HG03432 (cell line): ENCODE measurements around the gene ABCG4.
"Not testable (repeated sequence)": the region's sequence is repeated elsewhere in the genome, so short reads cannot be mapped to it uniquely, and the experiment has no call there.

ENCODE experiments used
- ATAC-seq: cut with Tn5 transposase; IDR thresholded peaks from one replicate; pipeline ENCODE4 v1.9.1; 2021; ENCODE audit warnings: mild to moderate bottlenecking, moderate library complexity; ENCODE audit not compliant: unreplicated experiment

ABCG4 gene

DNA sequence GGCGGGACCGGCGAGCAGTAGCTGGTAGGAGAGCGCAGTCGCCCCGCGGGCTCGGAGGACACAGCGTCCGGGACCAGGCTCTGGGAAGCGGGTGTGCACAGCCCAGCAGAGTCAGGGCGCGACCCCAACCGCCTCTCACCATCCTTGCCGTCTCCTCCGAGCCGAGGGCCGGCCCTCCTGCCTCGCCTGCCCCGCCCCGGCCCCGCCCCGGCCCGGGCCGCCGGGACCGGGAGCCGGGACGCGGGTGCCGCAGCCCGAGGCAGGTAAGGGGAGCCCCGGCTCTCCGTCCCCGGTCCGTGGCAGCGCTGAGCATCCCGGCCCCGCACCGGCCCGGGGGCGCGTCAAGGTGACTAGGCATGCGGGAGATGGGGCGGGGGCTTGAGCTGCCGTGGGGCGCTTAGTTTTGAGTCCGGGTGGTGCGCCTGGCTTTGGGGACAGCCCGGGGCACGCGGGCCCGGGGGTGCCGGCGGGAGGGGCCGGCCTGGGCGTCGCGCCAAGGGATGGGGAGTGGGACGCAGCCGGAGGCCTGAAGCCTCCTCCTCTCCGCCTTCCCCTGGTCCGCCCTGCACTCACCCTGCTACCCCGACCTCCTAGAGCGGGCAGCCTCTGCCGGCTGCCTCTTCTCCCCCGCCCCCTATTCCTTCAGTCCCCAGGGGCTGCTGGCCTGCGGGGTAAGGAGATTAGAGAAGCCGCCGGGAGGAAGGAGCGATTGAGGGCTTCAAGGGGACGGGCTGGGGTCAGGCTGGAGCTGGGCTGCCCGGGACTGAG is at the start of gene ABCG4:
TSS of gene ABCG4 (plus strand) at position 35 of the 768 bp plus-strand sequence. CDS start 914 bp downstream, outside the sequence.
- ATAC-seq: no peak

DNA sequence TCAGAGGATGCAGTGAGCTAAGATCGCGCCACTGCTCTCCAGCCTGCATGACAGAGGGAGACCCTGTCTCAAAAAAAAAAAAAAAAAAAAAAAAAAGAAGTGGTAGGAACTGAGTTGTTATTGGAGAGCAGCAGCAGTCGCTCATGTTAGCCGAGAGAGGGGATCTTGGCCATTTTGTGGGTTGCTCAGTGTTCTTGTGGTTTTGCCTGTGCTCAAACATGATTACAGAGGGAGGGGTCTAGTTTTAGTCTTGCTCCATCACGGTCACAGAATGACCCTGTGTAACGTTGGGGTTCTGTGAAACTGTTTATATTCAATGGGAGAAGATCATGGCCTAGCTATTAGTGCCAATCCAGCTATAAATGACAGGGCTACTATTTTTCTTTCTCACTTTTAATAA is 49.1 kb upstream of the ABCG4 start:
- ATAC-seq: no peak

DNA sequence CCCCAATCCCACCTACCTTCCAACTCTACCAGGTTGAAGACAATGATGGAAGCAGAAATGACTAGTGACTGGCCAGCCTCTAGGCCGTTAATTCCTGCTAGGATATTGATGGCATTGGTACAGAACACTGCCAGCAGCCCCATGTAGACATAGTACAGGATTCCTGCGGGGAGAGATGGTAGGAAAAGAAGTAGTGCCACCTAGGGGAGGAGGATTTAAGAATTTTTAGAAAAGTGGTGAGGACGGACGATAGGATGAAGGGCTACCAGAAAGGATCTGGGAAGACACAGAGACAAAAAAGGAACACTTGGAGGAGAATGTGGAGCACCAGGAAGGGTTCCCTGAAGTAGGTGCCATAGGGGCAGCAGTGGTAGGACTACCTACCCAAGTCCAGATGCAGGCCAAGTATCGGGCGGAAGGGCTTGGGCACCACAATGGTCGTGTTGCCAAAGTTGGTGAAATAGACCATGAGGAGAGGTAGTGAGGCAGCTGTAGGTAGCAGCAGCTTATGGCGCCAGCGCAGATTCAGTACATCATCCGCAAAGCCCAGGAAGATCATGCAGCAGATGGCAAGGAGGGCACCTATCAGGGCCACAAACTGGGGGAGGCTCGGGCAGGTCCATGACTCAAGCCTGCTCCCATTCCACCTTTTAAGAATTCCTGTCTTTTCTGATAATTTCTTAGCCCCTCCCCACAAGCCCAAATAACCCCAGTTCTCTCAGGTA is 48.4 kb upstream of the ABCG4 start:
- no peak for ATAC-seq

DNA sequence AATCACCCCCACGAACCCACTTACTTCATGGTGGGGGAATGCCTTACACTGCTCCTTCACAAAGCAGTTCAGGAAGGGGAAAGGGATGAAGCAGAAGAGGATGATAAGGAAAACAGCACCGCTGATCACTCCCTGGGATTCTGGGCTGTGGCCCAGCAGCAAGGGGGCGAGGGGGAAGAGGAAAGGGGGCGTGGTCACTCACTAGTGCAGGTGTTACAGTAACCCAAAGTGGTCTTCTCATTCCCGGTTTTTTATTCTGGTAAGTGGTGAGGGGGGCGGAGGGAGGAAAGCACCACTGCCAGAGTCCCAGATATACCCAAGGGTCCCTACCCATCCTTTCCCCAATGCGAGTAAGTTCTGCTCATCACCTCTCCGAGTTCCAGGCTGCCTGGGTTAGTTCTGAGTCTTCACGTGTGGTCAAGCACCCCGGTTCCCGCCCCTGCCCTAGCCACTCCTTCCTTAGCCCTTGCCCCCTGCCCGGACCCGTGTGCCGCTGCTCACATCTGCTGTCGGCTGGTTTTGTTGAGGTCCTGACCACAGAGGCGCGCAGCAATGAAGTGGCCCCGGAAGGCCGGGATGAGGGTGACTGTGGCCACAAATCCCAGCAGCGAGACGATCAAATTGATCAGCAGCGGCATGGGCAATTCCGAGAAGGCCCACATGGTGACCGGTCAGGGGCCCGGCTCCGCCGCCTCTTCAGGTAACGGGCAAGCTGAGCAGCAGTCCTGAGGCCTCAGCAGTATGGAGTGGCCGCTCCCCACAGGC is 47.7 kb upstream of the ABCG4 start:
- ATAC-seq: peak; percentile 24

DNA sequence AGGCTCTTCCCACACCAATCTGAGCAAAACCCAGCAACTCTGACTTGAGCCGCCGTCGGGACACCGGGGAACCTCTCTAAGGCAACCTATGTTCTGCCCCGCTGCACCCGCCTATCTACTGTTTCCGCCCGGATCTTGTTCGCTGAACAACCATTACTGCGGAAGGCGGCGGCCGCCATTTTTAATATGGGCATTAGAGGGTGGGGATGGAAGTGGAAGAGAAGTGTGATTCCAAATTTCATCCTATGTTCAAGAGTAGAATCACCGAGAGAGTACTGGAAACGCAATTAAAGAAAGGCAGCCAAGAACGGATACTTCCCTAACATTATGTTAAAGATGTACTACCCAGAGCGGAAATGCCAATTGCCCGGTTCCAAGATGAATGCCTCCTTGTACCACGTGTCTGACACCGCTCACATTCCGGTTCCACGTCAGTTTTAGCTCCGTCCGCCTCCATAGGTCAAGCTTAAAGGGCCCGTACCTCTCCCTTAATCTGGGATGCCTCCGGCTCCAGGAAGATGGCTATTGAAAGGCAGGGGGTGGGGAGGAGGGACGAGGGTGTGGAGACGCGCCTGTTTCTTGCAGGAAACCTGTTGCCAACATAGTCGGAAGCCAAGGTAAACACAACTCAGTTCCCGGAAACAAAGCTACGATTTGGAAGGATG is 47.0 kb upstream of the ABCG4 start, which contains the start of gene DPAGT1:
TSS of gene DPAGT1 (minus strand) at position 95 of the 665 bp plus-strand sequence. CDS start 198 bp downstream, outside the sequence.
- peak; percentile 80 for ATAC-seq

DNA sequence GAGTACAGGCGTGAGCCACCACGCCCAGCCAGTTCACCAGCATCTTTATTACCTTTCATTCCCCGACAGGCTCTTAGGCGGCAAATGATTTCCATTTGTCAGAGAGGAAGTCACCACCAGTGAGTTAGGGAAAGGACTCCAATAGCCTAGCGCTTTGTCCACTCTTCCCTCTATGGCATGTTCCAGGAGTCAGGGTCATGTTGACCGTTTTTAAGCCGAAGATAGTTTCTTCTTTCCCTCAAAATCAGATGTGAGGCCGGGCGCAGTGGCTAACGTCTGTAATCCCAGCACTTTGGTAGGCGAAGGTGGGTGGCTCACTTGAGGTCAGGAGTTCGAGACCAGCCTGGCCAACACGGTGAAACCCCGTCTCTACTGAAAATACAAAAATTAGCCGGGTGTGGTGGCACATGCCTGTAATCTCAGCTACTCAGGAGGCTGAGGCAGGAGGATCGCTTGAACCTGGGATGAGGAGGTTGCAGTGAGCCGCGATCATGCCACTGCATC is 45.6 kb upstream of the ABCG4 start:
- not testable (repeated sequence) for ATAC-seq

DNA sequence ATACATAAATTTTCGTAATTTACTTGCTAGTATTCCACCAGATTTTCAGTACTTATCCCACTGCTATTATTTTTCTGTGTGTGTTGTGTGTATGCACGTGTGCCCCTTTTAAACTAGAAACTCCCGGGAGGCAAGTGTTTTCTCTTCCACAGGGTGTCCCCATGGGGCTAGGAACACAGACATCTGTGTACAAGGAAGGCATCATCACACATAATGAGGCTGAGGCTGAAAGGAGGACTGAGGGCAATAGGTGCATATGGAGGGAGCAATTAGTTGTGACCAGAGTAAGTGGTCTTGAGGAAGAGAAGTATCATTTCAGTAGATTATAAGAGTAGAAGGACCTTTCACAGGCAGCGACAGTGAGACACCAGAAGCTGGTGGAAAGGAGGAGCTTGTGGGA is 45.1 kb upstream of the ABCG4 start:
- no peak for ATAC-seq

DNA sequence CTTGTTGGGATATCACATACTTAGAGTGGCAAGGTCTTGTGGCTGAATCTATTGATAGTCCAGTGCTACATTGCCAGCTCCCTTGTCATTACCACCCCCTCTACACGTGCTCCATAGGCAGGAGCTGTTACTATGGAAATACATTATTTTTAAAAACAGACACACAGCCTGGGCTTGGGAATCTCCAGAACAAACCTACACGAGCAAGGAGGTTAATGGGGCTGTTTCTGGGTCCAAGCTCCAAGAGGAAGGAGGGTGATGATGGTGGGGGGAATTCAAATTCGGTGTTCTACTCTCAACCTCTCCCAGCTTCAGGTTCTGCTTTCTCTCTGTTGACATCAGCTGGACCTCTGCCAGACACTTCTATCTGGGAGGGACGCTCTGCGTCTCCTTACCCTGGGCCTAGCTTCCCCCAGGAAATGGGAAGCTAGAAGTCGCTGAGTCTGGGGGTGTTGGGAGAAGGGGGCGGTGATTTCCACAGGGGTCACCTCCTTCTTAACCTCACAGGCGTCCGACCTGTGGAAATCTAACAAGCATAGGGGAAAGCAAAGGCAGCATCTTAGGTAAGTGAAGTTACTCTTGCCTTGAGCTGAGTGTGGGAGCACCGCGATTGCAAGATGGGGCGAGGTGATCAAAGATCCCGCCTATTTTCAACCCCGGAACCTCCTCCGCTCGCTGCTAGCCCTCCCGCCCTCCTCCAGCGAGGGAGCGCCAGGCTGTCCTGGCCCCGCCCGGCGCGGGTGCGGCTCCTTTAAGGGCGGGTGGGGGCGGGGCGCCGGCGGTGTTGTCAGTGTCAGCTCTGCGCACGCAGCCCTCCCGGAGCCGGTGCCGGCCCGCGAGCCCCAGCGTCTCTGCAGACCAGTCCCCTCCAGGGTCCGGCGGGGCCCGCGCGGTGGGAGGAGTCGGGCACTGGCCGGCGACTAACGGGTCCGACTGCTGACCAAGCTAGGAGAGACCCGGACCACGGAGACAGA is 42.0 kb upstream of the ABCG4 start, which contains the start of gene C2CD2L:
TSS of gene C2CD2L (plus strand) at position 781 of the 974 bp plus-strand sequence. CDS start 398 bp downstream, outside the sequence.
- peak; percentile 84 for ATAC-seq

DNA sequence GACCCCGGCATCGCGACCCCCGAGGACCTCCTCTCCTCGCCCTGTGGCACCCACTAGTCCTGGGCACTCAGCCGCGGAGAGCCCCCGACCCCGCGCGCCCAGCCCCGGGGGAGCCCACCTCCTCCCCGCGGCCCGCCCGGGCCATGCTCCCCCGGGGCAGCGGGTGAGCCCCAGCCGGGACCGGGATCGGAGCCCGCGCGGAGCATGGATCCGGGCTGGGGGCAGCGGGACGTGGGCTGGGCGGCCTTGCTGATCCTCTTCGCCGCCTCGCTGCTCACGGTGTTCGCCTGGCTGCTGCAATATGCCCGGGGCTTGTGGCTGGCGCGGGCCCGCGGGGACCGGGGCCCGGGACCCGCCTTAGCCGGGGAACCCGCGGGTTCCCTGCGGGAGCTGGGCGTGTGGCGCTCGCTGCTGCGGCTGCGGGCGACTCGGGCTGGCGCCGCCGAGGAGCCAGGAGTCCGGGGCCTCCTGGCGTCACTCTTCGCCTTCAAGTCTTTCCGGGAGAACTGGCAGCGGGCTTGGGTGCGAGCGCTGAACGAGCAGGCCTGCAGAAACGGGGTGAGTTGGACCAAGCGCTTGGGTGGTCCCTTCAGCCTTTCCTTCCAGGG is 41.2 kb upstream of the ABCG4 start:
- ATAC-seq: peak; percentile 33

DNA sequence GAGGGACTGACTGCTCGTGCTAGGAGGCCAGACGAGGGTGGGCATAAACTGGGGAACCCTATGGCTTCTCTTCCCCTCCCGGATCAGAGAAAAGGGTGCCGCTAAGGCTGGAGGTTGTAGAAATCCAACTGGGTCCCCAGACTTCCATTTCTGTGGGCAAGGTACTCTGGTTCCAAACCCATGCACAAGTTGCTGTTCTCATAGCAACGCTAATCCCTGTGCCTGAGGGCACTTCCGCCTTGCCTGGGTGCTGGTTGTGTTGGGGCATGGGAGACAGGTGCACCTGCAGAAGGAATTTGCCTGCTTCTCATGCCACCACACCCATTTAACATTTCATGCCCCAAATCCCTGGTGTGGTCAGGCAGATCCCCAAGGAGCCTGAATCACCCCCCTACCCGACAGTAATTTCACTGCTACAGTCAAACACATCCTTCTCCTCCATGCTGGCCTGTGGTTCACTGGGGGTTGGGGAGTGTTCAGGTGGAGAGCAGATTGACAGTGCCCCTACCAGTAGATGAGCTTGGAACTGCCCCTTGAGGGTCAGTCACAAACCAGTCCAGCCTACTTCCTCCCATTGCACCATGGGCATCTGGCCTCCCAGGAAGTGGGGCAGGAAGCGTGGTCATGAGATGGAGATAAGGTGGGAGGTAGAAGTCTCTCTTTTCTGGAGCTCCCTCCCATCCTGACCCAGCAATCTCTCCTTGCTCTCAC is 40.6 kb upstream of the ABCG4 start:
- ATAC-seq: no peak

DNA sequence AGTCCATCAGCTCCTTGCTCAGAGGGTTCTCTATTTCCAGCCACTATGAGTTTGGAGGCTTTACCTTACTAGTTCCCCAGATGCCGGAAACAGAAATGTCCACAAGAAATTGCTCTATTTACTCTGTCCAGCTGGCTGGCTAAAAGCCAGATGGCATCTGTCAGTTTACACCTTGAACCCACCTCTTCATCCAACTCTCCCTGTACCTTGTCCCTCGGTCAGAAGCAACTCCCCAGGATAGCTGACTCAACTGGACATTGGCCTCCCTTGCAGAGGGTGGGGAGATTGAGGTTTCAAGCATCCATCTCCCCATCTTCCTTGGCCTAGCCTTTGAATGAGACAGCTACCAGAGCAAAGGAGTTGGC is 40.0 kb upstream of the ABCG4 start:
- no peak for ATAC-seq

DNA sequence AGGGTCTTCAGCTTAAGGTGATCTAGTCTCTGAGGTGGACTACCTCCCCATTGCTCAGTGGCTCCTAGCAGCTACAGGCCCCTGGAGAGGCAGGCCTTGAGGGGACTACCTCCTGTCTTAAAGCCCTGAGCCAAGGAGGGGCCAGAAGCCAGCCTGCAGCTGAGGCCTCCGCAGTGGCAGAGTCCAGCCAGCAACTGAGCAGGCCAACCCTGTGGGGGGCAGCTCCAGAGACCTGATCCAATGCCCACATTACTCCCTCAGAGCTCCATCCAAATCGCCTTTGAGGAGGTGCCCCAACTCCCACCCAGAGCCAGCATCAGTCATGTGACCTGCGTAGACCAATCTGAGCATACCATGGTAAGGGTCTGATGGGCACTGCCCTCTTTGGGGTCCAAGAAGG is 39.0 kb upstream of the ABCG4 start:
- ATAC-seq: no peak

DNA sequence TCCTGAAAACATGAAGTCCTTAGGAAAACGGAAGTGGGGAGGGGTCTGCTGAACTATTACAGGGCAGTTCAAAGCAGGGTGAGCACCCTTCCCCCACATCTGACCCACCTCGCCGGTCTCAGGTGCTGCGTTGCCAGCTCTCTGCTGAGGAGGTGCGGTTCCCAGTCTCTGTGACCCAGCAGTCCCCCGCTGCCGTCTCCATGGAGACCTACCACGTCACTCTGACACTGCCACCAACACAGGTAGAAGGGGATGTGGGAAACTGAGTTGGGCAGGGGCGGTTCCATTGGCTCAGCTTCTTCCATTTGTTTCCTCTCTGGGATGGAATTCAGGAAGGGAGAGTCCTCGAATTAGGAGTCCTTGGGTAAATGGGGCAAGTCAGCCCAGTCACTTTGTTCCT is 38.4 kb upstream of the ABCG4 start:
- ATAC-seq: no peak

DNA sequence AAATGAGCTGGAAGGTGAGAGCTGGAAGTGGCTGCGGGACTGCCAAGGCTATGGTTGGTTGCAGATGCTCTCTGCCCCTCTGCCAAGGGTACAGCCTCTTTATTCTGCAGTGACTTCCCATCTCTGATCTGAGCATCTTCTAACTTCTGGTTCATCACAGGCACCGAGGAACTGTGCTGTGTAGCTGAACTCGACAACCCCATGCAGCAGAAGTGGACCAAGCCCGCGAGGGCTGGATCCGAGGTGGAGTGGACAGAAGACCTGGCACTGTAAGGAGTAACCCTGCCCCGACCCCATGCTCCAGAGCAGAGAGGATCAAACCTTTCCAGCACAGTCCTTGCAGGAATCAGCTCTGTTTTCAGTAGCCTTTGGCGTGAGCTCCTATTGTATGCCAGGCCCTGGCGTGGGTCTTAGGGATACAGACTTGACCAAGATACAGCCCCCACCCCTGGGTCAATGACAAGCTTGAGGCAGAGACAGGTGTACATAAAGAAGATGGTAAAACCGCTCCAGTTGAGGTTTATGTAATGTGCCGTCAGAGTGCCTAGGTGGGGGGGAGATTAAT is 37.4 kb upstream of the ABCG4 start:
- ATAC-seq: no peak

DNA sequence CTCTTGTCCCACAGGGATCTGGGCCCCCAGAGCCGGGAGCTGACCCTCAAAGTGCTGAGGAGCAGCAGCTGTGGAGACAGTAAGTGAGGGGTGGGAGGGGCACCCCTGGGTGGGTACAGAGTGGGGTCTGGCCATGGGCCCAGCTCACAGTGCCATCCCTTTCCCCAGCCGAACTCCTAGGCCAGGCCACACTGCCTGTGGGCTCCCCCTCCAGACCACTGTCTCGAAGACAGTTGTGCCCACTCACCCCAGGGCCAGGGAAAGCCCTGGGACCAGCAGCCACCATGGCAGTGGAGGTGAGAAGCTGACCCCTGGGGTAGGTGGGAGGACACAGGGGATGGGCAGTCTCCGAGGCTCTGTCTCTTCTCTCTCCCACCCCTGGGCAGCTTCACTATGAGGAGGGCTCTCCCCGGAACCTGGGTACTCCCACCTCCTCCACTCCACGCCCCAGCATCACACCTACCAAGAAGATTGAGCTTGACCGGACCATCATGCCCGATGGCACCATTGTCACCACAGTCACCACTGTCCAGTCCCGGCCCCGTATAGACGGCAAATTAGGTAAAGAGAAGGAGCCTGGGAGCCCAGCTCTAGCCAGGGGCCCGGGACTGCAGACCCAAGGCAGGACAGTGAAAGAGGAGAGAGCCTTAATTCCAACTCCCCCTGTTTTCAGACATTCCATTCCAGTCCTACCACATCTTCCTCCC is 36.4 kb upstream of the ABCG4 start:
- no peak for ATAC-seq

DNA sequence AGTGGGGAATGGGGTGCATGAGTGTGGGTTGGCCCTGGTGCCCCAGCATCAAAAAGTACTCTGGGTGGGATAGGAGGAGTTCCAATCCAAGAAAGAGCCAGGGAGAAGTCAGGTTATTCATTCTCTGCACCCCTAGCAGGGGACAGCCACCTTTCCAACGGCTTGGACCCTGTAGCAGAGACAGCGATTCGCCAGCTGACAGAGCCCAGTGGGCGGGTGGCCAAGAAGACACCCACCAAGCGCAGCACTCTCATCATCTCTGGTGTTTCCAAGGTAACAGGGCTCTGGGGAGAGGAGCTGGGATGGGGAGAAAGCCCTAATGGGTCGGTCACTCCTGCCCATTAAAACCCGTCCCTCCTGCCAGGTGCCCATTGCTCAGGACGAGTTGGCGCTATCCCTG is 35.1 kb upstream of the ABCG4 start:
- ATAC-seq: no peak

DNA sequence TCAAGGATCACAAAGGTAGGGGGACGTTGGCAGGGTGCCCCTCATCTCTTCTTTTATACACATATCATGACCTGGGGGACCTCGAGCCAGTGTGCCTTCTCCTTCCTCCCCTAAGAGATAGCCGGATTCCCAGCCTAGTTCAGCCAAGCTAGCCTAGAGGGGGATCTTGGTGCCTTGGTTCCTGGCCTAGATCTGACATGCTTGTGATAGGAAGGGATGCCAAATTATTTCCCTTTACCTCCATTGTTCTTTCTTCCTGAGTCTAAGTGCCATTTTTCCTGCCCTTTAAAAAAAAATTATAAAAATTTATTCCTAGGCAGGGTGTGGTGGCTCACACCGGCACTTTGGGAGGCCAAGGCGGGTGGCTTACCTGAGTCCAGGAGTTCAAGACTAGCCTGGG is 34.5 kb upstream of the ABCG4 start:
- ATAC-seq: no peak
